Urothelium cell line (cell line): ENCODE data around the gene ATXN1.
A peak's percentile ranks its signal among the peaks of the same experiment; 100 is the strongest.

Source experiments
- DNase-seq: peaks from one replicate; pipeline ENCODE4 v3.0.0; 2011; ENCODE audit warnings: low spot score, mixed read lengths
- FAIRE-seq: peaks from 2 replicates; lab custom pipeline; 2011; peaks lifted over from hg19 to GRCh38; lab: Jason Lieb, UNC

ATXN1 gene

GRCh38 chr6:16683641-16684194 is 77.5 kb downstream of the ATXN1 start:
- peak; percentile 64 for DNase-seq
- FAIRE-seq: no peak

GRCh38 chr6:16681260-16681873 is 79.9 kb downstream of the ATXN1 start:
- FAIRE-seq (no peak), DNase-seq (peak; percentile 56)

GRCh38 chr6:16679050-16679449 is 82.2 kb downstream of the ATXN1 start:
- no peak for FAIRE-seq
- DNase-seq: no peak

DNA sequence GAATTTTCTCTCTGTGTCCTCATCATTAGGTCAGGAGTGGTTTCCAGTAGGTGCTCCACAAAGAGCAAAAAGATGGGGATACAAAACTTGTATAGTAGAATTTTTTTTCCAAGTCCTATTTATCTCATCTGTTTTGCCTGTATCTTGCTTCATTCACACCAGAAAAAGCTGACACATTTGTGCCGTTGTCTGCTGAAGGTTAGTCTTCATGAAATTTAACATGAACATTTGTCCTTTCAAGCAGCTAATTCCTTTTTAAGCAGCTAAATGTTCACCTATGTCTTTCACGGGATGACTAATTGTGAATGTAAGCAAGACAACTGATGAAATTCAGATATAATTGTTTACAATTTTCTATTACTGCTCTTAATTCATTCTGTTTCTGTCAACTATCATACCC is 83.8 kb downstream of the ATXN1 start:
- DNase-seq: no peak
- no peak for FAIRE-seq

GRCh38 chr6:16676978-16677377 is 84.3 kb downstream of the ATXN1 start:
- FAIRE-seq (no peak), DNase-seq (peak; percentile 40)

DNA sequence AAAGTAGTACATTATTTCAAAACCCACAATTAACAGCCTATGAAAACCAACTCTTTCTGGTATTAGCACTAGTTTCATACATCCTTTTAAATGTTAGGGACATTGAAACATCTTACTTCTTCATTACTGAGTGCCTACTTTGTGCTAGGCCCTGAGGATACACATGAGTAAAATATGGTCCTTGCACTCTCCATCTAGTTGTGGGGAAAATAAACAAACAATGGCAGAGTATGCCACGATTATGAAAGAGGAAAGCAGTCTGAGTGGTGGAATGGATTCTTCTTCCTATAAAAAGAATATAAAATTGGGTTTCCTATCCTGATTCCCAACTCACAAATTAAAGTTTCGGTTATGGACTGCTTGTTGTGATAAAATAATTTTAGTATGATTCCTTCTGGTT is 84.9 kb downstream of the ATXN1 start:
- FAIRE-seq (no peak), DNase-seq (no peak)

- DNase-seq: no peak
- FAIRE-seq: no peak
Observed at GRCh38 chr6:16674801-16675392, 86.4 kb downstream of the ATXN1 start.

DNA sequence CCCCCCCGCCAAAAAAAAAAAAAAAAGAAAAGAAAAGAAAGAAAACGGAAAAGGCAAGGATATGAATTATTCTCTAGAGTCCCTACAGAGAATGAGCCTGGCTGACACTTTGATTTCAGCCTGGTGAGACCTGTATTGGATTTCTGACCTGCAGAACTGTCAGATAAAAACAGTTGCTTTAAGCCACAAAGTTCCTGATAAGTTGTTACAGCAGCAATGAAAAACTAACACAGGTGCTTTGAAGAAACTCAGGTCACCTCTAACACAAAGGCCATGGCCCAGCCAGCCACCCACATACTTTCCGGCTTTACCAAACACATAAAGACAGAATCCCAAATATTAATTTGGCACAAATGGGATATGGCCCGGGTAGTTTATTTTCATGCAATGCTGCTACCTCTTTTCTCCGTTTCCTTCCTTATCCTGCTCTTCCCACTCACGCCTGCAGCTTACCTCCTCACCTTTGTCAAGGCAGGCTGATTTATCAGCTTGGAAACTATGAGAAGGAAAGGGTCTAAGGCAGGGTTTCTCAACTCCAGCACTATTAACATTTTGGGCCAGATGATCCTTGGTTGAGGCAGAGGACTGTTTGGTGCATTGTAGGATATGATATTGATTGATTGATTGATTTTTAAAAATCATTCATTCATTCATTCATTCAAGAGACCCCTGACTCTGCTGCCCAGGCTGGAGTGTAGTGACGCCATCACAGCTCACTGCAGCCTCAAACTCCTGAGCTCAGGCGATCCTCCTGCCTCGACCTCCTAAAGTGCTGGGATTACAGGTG is 88.1 kb downstream of the ATXN1 start:
- DNase-seq (no peak), FAIRE-seq (no peak)

GRCh38 chr6:16671302-16672289 is 89.7 kb downstream of the ATXN1 start:
- DNase-seq (no peak), FAIRE-seq (no peak)

DNA sequence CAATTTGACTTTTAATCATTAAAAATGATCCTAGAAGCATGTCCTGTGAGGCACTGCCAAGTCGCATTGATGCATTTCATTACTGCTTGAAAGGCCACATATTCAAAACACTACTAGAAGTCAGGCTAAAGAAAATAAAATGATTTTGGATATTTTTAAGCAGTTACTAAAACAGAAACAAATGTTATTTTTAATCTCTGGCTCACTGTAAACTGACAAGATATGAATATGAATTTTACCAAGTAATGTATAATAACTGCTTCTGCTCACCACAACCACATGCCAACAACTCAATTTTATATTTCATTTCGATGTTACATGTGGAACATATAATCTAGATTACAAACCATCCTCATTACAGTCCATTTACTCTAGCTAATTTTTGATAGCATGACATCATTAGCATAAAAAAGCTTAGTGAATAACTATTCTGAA is 90.6 kb downstream of the ATXN1 start:
- DNase-seq (no peak), FAIRE-seq (no peak)

DNA sequence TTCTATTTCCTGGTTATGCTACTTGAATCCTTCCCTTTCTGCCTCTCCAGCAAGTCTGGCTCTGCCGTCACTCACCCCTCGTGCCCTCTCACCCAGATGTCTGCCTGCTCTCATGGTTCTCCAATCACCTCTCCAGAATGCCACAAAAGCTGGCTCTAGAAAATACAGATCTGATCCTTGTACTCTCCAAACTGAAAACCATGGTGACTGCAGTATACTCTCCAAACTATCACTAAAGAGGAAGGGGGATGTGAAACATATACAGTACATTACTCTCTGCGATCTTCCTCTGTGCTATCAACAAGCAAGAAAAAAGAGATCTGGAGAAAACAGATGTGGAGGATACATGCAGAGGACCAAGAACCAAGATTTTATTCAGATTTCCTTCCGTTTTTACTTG is 91.1 kb downstream of the ATXN1 start:
- DNase-seq (no peak), FAIRE-seq (no peak)

GRCh38 chr6:16669227-16669626 is 92.0 kb downstream of the ATXN1 start:
- no peak for DNase-seq
- no peak for FAIRE-seq

- FAIRE-seq (no peak), DNase-seq (no peak)
Observed at GRCh38 chr6:16667509-16667908, 93.8 kb downstream of the ATXN1 start.

- DNase-seq: no peak
- FAIRE-seq: no peak
Observed at GRCh38 chr6:16665992-16666391, 95.3 kb downstream of the ATXN1 start.

GRCh38 chr6:16665182-16665581 is 96.1 kb downstream of the ATXN1 start:
- no peak for DNase-seq
- no peak for FAIRE-seq

DNA sequence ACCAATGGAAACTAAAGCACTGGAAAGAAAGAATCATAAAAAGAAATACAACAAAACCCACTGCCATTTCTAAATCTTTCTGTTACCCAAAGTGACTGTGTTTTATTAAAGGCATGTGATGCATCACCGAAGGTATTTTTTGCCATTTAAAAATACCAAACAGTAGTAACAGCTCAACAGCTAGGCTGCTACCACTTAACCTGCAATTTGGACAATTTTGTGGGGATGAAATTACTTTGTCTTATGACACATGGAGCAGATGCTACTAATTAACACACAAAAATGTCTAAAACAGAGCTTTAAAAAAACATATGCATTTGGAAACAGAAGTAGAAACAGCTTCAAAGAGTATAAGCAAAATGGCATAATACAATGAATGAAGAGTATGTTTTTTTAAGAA is 97.4 kb downstream of the ATXN1 start:
- no peak for FAIRE-seq
- no peak for DNase-seq

DNA sequence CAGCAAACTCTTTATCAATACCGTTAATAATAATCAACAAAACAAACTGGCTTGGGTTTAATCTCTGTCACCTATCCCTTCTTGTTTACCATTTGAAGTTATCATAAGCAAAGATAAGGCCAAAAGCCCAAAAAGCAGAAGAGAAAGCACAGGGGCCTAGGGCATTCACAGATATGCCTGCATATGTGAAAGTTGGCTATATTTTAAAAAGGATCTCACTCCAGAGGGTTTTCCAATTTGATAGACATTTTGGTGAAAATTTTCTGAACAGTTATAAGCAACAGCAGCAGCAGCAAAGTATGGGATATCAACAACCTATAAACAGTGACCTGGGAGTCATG is 101.1 kb downstream of the ATXN1 start:
- DNase-seq: no peak
- FAIRE-seq: no peak

DNA sequence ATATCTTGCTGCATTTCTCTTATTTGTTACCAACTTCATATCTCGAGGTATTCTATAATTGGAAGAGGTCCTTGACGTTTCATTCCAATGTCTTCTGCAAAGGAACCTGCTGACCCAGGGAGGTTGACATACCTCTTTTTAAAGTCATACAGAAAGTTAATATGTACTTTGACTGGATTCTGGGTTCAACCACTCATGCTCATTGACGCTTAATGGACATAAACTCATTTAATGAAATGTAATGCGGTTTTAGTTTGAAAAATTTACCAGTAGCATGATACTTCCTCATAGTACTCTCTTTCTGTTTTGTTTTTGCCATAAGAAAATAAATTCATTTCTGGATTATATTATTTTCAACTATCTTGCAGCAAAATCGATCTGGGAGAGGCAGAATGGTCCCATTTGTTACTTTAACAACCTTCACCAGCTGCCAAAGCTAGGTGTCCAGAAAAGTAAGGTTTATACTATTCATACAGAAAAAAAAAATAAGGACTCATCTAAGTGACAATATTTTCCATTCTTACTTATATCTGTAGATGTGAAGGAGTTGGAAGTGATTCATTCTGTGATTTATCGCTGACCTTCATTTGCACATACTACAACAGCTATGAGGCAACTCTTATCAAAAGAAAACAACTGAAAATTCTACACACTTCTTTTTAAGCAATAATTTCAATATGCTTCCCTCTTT is 101.6 kb downstream of the ATXN1 start:
- DNase-seq (no peak), FAIRE-seq (no peak)

DNA sequence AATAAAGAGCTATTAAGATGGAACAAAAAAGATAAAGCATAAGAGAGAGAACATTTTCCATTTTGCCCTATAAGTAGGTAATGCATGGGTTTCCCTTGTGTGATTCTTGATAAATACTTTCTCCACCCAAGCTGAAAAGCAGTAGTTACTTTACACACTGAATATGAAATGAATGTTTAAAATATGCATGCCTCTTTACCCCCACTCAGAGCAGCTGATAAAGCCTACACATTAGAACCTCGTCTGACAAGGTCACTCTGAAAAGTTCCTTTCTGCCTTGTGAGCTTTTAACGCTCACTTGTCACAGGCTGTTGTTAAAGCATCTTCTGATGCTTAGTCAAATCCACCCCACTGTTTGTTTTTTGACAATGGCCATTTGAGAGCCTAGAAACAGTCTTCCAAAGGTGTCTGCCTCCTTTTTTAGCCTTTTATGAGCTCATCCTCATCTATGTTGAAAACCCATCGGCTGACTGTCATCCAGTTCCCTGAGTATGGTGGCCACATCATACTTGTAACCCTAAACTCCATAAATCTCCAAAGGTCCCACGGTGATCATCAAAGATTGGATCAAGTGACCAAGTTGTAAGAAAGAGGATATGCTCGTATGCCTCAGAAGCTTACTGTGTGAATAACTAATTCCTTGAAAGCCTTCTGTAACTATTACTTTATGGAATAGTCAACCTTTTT is 102.8 kb downstream of the ATXN1 start:
- FAIRE-seq: no peak

DNA sequence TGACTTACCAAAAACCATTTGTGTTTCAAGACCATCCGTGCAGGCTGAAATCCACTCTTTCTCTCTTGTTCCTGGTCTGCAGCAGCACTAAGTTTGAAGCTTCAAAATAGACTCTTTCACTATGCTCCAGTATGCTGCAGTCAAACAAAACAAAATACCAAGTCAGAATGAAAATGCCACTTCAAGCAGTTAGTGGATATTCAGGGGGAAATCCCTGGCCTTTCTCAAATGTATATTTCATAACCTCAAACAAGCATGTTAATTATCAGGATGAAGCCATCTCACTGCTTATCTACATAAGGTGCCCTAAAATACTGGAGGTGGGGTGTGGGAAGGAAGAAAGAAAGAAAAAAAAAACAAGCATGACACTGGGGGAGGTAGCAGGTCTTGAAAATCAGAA is 103.5 kb downstream of the ATXN1 start:
- no peak for DNase-seq
- no peak for FAIRE-seq

More for the DNA sequence above, 102.8 kb downstream of the ATXN1 start:
- no peak for DNase-seq
